Endothelial cell of umbilical vein (primary cell): Measurements from ENCODE around the gene RIMBP2.

ENCODE experiments used
- CTCF ChIP-seq, 2 donors: IDR thresholded peaks; 1 replicate in 1 of 2; 2 replicates in 1 of 2; pipeline ENCODE4 v1.5.1; 2011; ENCODE audit warnings: low read length in 2 of 2, mild to moderate bottlenecking in 2 of 2, moderate library complexity in 2 of 2, control low read depth in 1 of 2, inconsistent platforms in 1 of 2, low read depth in 1 of 2; ENCODE audit not compliant: insufficient read depth in 1 of 2; ENCODE audit errors: extremely low read depth in 1 of 2
- EZH2 ChIP-seq: IDR thresholded peaks from 2 replicates; pipeline ENCODE4 v1.6.1; 2012; ENCODE audit warnings: borderline replicate concordance, low read depth, mild to moderate bottlenecking, moderate library complexity, low read length, inconsistent platforms; ENCODE audit not compliant: severe bottlenecking
- FOS ChIP-seq: IDR thresholded peaks from 2 replicates; pipeline ENCODE4 v1.6.1; 2011; ENCODE audit warnings: mild to moderate bottlenecking, low read length, moderate library complexity, borderline replicate concordance; ENCODE audit not compliant: insufficient read depth
- MAX ChIP-seq: IDR thresholded peaks from 2 replicates; pipeline ENCODE4 v1.6.1; 2011; ENCODE audit not compliant: insufficient read depth, insufficient read length
- MYC ChIP-seq: IDR thresholded peaks from one replicate; pipeline ENCODE4 v1.6.1; 2011; ENCODE audit warnings: mild to moderate bottlenecking, low read depth, low read length
- POLR2A ChIP-seq: IDR thresholded peaks from 2 replicates; pipeline ENCODE4 v1.6.1; 2012; ENCODE audit warnings: low read depth, mild to moderate bottlenecking, control low read depth, low read length
- POLR2AphosphoS5 ChIP-seq: IDR thresholded peaks from 2 replicates; pipeline ENCODE4 v1.6.1; 2012; ENCODE audit warnings: low read depth, mild to moderate bottlenecking, control low read depth, low read length, moderate library complexity; ENCODE audit not compliant: insufficient read depth

DNA sequence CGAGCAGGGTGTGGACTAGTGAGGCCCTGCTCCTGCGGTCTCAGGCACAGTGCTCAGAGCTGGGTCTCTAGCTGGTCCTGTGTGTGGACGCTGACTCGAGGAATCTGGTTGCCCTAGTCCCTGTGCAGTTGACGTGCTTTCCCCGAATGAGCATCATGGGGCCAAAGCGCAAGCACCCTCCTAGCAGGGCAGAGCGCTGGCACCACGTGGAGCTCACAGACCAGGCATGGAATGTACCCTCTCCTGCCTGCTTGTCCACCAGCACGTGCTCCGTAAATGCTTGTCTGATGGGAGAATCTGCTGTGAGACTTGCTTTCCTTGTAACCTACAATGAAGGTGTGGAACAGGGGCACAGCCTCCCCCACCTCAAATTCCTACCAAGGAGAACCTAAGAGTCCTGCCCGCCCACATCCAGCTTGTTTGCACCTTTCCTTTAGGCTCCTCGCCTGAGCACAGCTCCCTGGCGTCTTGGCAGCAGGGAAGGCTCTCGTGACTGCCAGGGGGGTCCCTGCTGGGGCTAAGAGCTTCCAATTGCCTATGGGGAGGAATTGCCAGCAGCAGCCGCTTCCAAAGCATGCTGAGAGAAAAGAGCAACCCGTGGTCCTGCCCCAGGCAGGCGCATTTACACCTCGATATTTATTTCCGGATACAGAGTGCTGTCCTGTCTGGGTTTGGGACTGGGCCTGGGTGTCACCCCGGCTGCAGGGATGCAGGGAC, 253.4 kb downstream of the RIMBP2 start:
- TF ChIP-seq MYC (no peak), POLR2A (no peak), CTCF (IDR thresholded peaks at IDR 0.05; ENCODE audit: extremely low read depth in 1 of 2, insufficient read depth in 1 of 2, low read depth in 1 of 2, low read length in 2 of 2) (no peak), POLR2AphosphoS5 (no peak), FOS (no peak), EZH2 (no peak), MAX (no peak)
